ENCODE results near the gene TRIM9. TPM values are rescaled to one million over a fixed set of nuclear protein-coding genes. Genes with fewer than 3 reads are reported as not detected.
"Not testable (repeated sequence)": the region's sequence is repeated elsewhere in the genome, so short reads cannot be mapped to it uniquely, and the experiment has no call there.

TRIM9 gene
- total RNA-seq, 1 donor from 2014 or later, result 0.92 TPM

- no peaks in the 10 kb centered on the region for H3K36me3 ChIP-seq (ENCODE audit: control insufficient read depth, insufficient read depth, low read length)
- no peaks in the 10 kb centered on the region for H3K27me3 ChIP-seq (ENCODE audit: control insufficient read depth, insufficient read depth, low read length)
- no peak for DNase-seq (ENCODE audit: low read depth)
- peak overlapping the region; percentile 54 for H3K4me3 ChIP-seq (ENCODE audit: low read depth, low read length)
- no peak for TF ChIP-seq CTCF (IDR thresholded peaks at IDR 0.05; ENCODE audit: insufficient read depth, low read length, poor library complexity, severe bottlenecking)
Measured at GRCh38 chr14:50943261-50943942, 151.5 kb downstream of the TRIM9 start.

GRCh38 chr14:50941638-50942037 is 153.3 kb downstream of the TRIM9 start:
- not testable (repeated sequence) for H3K4me3 ChIP-seq (ENCODE audit: low read depth, low read length); DNase-seq (ENCODE audit: low read depth); H3K36me3 ChIP-seq (ENCODE audit: control insufficient read depth, insufficient read depth, low read length); H3K27me3 ChIP-seq (ENCODE audit: control insufficient read depth, insufficient read depth, low read length)

- H3K36me3 ChIP-seq (ENCODE audit: control insufficient read depth, insufficient read depth, low read length), result no peaks in the 10 kb centered on the region
- H3K27me3 ChIP-seq (ENCODE audit: control insufficient read depth, insufficient read depth, low read length), result no peaks in the 10 kb centered on the region
- no peak for TF ChIP-seq CTCF (IDR thresholded peaks at IDR 0.05; ENCODE audit: insufficient read depth, low read length, poor library complexity, severe bottlenecking)
- H3K4me3 ChIP-seq (ENCODE audit: low read depth, low read length), result no peak overlapping the region
- no peak for DNase-seq (ENCODE audit: low read depth)
Measured at GRCh38 chr14:50941151-50941550, 153.8 kb downstream of the TRIM9 start.

GRCh38 chr14:50937800-50938199 is 157.1 kb downstream of the TRIM9 start:
- TF ChIP-seq CTCF (IDR thresholded peaks at IDR 0.05; ENCODE audit: insufficient read depth, low read length, poor library complexity, severe bottlenecking), result no peak
- no peak overlapping the region for H3K4me3 ChIP-seq (ENCODE audit: low read depth, low read length)
- H3K27me3 ChIP-seq (ENCODE audit: control insufficient read depth, insufficient read depth, low read length), result no peaks in the 10 kb centered on the region
- H3K36me3 ChIP-seq (ENCODE audit: control insufficient read depth, insufficient read depth, low read length), result no peaks in the 10 kb centered on the region
- no peak for DNase-seq (ENCODE audit: low read depth)

GRCh38 chr14:50937325-50937724 is 157.6 kb downstream of the TRIM9 start:
- H3K36me3 ChIP-seq (ENCODE audit: control insufficient read depth, insufficient read depth, low read length), result no peaks in the 10 kb centered on the region
- no peak for DNase-seq (ENCODE audit: low read depth)
- no peaks in the 10 kb centered on the region for H3K27me3 ChIP-seq (ENCODE audit: control insufficient read depth, insufficient read depth, low read length)
- TF ChIP-seq CTCF (IDR thresholded peaks at IDR 0.05; ENCODE audit: insufficient read depth, low read length, poor library complexity, severe bottlenecking), result no peak
- H3K4me3 ChIP-seq (ENCODE audit: low read depth, low read length), result no peak overlapping the region

- H3K36me3 ChIP-seq (ENCODE audit: control insufficient read depth, insufficient read depth, low read length), result no peaks in the 10 kb centered on the region
- no peak for DNase-seq (ENCODE audit: low read depth)
- no peak for TF ChIP-seq CTCF (IDR thresholded peaks at IDR 0.05; ENCODE audit: insufficient read depth, low read length, poor library complexity, severe bottlenecking)
Measured at GRCh38 chr14:50936882-50937281, 158.0 kb downstream of the TRIM9 start.

More at GRCh38 chr14:50936882-50937281, 158.0 kb downstream of the TRIM9 start:
- no peaks in the 10 kb centered on the region for H3K27me3 ChIP-seq (ENCODE audit: control insufficient read depth, insufficient read depth, low read length)
- no peak overlapping the region for H3K4me3 ChIP-seq (ENCODE audit: low read depth, low read length)

Measured in kidney epithelial cell (primary cell).